ENCODE data around the gene FDX1.
"Not testable (repeated sequence)": the region's sequence is repeated elsewhere in the genome, so short reads cannot be mapped to it uniquely, and the experiment has no call there.

FDX1 gene, protein sequence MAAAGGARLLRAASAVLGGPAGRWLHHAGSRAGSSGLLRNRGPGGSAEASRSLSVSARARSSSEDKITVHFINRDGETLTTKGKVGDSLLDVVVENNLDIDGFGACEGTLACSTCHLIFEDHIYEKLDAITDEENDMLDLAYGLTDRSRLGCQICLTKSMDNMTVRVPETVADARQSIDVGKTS

GRCh38 chr11:110429731-110430266, at the start of gene FDX1:
TSS of gene FDX1 (plus strand) at chr11:110429948. CDS start at chr11:110430121, 173 bp downstream.
- DNase-seq, result peak; percentile 85

- no peak for DNase-seq
Observed at GRCh38 chr11:110380836-110381622, 48.7 kb upstream of the FDX1 start.

DNA sequence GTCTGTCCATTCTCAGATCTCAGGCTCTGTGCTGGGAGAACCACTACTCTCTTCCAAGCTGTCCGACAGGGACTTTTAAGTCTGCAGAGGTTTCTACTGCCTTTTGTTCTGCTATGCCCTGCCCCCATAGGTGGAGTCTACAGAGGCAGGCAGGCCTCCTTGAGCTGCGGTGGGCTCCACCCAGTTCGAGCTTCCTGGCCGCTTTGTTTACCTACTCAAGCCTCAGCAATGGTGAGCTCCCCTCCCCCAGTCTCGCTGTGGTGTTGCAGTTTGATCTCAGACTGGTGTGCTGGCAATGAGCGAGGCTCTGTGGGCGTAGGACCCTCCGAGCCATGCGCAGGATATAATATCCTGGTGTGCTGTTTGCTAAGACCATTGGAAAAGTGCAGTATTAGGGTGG, 41.5 kb upstream of the FDX1 start:
- not testable (repeated sequence) for DNase-seq

- DNase-seq, result no peak
Observed at GRCh38 chr11:110389965-110390364, 39.8 kb upstream of the FDX1 start.

- no peak for DNase-seq
Observed at GRCh38 chr11:110392056-110392455, 37.7 kb upstream of the FDX1 start.

DNA sequence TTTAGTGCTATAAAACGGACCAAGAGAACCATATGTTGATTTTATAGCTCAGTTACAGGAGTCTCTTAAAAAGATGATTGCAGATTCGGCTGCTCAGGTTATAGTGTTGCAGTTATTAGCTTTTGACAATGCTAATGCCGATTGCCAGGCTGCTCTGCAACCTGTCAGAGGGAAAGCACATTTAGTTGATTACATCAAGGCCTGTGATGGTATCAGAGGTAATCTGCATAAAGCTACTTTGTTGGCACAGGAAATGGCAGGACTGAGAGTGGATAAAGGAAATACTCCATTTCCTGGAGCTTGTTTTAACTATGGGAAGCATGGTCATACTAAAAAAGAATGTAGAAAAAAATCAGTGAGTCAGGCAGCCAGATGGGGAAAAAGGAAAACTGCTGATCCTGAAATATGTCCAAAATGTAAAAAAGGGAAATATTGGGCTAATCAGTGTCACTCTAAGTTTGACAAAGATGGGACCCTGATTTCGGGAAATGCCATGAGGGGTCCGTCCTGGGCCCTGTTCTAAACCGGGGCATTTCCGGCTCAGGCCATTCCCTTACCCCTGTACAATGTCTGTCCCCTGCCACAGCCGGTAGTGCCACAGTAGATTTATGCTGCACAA, 32.0 kb upstream of the FDX1 start:
- not testable (repeated sequence) for DNase-seq

- DNase-seq, result not testable (repeated sequence)
Observed at GRCh38 chr11:110403585-110403984, 26.2 kb upstream of the FDX1 start.

- not testable (repeated sequence) for DNase-seq
Observed at GRCh38 chr11:110405636-110406035, 24.1 kb upstream of the FDX1 start.

GRCh38 chr11:110407315-110407714, 22.4 kb upstream of the FDX1 start:
- no peak for DNase-seq

DNA sequence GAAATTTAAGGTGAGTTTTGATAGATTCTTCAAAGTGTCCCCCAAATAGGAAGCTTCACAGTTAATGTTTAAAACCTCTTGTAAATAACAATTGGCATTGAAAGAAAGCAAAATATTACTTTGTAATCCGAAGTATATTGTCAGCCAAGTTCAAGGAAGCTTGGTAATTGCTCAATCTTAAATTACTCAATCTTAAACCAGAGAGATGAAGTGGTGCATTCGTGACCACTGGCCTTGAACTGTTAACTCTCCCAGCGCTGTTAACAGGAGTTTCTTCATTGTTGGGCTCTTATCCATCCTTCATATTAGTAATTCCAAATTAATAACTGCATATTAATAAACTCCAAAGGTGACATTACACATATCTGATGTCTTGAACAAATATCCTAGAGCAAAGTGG, 20.6 kb upstream of the FDX1 start:
- DNase-seq, result no peak

DNA sequence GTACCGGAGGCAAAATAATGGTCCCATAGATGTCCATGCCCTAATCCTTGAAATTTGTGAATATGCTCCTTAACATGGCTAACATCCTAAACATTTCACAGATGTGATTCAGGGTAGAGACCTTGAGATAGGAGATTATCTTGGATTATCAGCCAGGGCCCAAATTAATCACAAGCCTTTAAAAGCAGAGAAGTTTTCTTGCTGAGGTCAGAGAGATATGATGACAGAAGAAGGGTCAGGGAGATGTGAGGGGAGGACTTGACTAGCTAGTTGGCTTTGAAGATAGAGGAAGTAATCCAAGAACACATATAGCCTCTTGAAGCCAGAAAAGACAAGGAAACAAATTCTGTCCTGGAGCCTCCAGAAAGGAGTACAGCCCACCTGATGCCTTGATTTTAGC, 19.1 kb upstream of the FDX1 start:
- DNase-seq, result no peak

- DNase-seq, result no peak
Observed at GRCh38 chr11:110415081-110415480, 14.7 kb upstream of the FDX1 start.

DNA sequence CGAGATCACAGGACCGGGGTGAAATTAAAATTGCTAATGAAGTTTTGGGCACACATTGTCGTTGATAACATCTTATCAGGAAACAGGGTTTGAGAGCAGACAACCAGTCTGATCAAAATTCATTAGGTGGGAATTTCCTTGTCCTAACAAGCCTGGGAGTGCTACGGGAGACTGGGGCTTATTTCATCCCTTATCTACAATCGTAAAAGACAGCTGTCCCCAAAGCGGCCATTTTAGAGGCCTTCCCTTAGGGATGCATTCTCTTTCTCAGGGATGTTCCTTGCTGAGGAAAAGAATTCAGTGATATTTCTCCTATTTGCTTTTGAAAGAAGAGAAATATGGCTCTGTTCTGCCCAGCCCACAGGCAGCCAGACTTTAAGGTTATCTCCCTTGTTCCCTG, 8.1 kb upstream of the FDX1 start:
- not testable (repeated sequence) for DNase-seq

GRCh38 chr11:110422306-110422905, 7.3 kb upstream of the FDX1 start:
- no peak for DNase-seq

DNA sequence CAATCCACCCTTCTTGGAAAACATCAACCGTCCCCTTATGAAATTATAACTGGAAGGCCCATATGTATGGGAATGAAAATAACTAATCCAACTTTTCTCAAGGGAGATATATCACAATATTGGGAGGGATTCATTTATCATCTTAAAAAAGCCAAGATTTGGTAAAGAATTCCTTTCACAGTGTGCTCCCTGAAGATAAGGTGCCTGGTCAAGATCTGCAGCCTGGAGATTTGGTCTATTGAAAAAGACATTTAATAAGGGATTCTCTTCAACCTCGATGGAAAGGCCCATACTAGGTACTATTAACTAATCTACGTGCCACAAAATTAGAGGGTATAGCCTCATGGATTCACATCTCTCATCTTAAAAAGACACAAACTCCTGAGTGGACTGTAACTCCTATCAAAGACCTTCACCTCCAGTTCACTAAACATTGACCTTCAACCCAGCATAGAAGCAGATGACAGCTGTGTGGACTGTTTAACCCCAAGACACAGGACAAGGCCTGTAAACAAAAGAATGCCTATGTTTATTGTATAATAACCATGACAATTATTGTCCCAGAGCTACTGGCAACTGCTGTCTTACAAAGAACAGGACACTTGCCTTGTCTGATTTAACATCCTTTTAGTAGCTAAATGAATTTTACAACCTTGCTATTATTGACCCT, 4.8 kb upstream of the FDX1 start:
- no peak for DNase-seq

- DNase-seq, result no peak
Observed at GRCh38 chr11:110425751-110426545, 3.8 kb upstream of the FDX1 start.

DNA sequence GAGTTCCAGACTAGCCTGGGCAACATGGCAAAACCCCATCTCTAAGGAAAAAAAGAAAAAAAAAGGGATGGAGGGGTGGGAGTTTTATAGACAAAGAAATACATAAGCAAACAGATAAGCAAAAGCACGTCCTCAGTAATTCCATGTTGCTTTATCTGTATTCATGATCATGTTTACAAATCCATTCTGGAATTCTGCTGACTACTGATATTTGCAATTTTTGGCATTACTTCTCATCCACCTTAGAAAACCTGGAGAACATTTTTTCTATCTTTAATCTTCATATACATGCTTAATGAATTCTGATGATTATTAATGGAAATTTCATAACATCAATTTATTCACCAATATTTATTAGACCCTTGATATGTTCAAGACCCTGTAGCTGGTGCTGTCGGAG, 1.7 kb upstream of the FDX1 start:
- no peak for DNase-seq

GRCh38 chr11:110428956-110429730, 605 bp upstream of the FDX1 start:
- no peak for DNase-seq

DNA sequence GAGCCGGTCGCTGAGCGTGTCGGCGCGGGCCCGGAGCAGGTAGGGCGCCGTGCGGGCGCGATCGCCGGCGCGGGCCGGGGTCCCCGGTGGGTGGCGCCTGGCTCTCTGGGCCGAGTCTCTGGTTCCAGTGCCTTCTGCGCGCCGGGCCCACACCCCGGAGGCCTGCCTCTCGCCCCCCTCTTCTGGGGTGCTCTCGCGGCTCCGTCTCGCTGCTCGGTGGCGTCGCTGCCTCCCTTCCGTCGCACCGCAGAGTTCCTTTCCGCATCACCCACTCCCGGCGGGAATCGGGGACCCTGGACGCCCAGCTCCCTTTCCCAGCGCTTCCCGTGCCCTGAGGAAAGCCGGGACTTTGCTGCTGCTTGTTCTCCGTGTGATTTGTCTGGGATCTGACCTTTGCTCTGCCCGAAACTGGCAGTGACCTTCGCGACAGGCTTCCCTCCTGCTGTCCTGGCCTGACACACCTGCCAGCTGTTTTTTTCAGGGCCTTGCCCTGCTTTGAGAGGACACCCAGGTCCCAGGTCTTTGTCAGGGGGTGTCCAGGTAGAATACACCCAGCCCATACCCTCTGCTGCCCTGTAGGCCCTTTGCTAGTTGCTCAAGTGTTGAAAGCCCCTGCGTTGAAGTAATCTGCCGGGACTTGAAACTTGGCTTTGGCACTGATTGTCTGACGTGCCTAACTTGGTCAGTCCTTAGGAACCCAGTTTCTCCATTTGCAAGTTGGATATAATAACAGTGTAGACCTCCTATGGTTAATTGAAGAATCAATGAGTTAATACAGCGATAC, 711 bp downstream of the FDX1 start:
- no peak for DNase-seq

DNA sequence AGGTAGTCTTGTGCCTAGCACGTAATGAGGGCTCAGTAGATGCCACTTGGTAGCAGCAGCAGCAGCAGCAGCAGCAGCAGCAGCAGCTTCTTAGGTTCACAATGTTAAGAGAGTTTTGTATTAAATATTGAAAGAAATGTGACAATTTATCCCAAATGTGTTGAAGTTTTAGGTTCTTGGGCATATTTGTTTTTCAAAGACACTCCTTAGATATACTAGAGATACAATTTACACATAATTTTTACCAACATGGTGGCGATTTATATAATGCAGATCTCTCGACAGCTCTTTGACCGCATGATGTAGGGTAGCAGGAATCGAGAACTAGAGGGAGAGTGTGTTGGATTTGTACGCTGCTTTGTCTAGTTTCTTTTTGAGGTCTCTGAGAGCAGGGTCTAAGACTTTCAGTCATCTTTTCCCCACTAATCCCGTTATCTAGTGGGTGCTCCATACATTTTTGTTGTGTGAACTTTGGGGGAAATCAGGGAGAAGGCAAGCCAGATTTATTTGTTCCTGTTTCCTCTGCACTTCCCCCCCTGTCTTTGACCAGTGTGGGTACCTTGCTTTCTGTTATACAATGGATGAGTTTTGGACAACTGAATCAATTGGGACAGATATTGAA, 1.4 kb downstream of the FDX1 start:
- DNase-seq, result no peak
